Globus pallidus (tissue), 1 donor: ENCODE results near the gene MAGI1.

Experiments used
- DNase-seq: peaks from one replicate; pipeline ENCODE4 v3.0.0-alpha.2; 2015; ENCODE audit warnings: low spot score

MAGI1 gene

GRCh38 chr3:65664446-65664845, 374.3 kb downstream of the MAGI1 start:
- no peak for DNase-seq

DNA sequence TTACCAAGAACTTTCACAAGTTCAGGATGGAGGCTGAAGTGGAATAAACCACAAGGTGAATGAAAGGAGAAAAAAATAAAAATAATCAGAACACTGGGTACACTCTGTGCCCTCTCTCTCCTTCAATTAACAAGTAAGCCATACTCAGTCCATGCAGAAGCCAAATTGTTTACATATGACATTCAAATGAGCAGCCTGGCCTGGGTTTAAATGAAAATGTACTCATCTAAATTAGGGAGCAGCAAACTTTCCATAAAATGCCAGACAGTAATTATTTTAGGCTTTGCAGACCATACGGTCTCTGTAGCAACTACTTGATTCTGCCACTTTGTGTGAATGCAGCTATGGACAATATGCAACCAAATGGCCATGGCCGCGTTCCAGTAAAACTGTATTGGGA, 376.6 kb downstream of the MAGI1 start:
- DNase-seq = no peak

- DNase-seq = no peak
These were observed 378.6 kb downstream of the MAGI1 start for GRCh38 chr3:65660000-65660598.

DNA sequence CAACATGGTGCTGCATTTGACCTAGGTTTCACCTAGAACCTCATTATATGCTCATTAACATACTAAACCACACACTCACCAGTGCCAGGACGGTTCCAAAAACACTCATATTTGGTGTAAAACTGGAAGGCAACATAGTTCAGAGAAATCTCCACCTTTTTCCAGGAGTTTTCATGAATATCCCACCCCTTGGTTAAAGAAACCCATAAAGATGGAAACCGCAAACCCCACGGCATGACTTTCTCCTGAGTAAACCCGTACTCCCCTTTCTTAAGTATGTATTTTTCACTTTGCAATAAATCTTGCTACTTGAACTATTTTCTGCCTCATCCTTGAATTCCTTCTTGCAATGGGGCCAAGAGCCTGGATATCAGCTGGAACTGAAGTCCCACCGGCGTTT, 379.3 kb downstream of the MAGI1 start:
- DNase-seq = no peak

GRCh38 chr3:65658401-65658800, 380.3 kb downstream of the MAGI1 start:
- DNase-seq = no peak

DNA sequence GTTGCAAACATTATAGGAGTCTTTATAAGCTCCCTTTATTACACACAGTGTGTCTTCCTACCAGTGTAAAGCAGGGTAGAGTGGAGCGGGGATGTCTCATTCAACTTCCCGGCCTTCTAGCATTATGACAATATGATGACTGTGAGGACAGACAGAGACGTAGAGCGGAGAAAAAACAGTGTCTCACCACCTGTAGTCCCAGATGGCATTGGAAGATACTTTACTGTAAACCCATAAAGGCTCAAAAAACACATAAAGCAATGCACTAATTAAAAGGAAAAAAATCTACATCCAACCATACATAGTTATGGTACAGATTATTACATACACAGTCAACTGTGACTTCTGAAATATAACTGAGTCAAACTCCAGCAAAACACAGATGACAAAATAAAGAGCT, 383.7 kb downstream of the MAGI1 start:
- no peak for DNase-seq

GRCh38 chr3:65653731-65654130, 385.0 kb downstream of the MAGI1 start:
- no peak for DNase-seq

- no peak for DNase-seq
These were observed 388.5 kb downstream of the MAGI1 start for GRCh38 chr3:65650247-65650646.

DNA sequence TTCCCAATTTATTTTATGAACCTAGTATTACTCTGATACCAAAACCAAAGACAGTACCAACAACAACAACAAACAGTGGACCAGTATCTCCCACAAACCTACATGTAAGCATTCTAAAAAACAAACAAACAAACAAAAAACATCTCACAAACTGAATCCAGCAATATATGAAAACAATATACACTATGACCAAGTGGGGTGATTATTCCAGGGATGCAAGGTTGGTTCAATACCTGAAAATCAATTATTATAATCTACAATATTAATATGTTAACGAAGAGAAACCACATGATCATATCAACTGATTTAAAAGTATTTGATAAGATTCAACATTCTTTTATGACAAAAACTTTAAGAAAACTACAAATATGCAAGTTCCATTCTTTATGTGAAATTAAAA, 391.3 kb downstream of the MAGI1 start:
- no peak for DNase-seq

DNA sequence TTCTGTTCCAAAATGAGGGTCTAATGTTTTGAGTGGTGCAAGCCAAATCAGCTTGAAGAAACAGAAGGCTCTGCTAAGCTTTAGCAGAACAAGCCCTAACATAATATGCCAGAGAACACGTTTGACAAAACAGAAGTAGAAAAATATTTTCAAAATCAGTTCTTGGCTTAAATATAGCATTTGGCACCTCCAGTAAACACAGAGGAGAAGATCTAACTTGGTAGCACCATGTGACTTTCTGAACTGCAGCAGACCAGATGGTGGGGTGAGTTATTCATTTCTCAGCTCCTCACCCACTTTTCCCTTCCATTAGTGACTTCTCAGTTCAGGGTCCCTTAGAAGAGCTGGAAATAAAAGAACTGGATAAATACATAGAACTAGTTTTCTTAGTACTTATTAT, 395.8 kb downstream of the MAGI1 start:
- DNase-seq = no peak

DNA sequence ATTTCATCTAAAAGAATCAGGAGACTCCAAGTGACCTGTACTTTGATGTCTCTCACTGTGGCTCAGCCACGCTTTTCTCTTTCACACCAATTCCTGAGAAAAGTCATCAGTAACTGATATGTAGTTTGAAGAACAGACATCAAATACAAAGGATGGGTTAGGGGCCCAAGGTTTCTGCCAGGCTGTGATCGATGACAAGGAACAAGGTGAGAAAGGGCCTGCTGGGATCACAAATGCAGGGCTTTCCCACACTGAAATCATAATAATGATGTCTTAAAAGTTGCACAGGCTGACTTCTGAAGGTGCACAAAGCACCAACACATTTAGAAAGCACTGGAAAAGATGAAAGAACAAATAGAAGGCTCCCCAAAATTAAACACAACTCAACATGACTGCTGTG, 396.9 kb downstream of the MAGI1 start:
- no peak for DNase-seq

- no peak for DNase-seq
These were observed 397.7 kb downstream of the MAGI1 start for GRCh38 chr3:65641045-65641444.

DNA sequence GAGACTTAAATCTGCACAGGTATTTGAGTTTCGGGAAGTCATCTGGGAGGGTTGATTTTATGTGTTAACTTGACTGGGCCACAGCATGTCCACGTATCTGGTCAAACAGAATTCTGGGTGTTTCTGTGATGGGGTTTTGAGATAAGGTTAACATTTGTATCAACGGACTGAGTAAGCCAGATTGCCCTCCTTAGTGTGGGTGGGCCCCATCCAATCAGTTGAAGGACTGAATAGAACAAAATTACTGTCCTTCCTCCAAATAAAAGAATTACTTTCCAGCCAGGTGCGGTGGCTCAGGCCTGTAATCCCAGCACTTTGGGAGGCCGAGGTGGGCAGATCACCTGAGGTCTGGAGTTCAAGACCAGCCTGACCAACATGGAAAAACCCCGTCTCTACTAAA, 399.3 kb downstream of the MAGI1 start:
- no peak for DNase-seq

- no peak for DNase-seq
These were observed 400.4 kb downstream of the MAGI1 start for GRCh38 chr3:65638301-65638700.

- DNase-seq = no peak
These were observed 402.4 kb downstream of the MAGI1 start for GRCh38 chr3:65636326-65636725.

DNA sequence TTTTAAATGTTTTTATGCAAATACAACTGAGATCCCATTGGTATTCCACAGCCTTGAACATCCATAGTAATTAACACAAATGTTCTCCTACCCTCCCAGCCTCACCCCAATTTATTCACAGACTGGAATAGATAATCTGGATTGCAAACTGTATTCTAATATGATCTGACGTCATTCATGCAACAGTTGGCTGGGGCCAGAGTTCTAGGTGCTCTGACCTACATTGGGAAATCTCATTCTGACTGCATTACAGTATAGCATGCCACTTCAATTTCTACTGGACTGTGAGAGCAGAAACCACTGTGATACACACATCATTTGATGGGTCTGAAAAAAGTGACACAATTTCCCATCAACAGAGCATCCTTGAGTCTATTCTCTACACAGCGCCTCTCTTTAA, 403.1 kb downstream of the MAGI1 start:
- no peak for DNase-seq

GRCh38 chr3:65633018-65633638, 405.6 kb downstream of the MAGI1 start:
- no peak for DNase-seq

GRCh38 chr3:65632414-65632813, 406.3 kb downstream of the MAGI1 start:
- DNase-seq = no peak

GRCh38 chr3:65628978-65629377, 409.7 kb downstream of the MAGI1 start:
- no peak for DNase-seq

DNA sequence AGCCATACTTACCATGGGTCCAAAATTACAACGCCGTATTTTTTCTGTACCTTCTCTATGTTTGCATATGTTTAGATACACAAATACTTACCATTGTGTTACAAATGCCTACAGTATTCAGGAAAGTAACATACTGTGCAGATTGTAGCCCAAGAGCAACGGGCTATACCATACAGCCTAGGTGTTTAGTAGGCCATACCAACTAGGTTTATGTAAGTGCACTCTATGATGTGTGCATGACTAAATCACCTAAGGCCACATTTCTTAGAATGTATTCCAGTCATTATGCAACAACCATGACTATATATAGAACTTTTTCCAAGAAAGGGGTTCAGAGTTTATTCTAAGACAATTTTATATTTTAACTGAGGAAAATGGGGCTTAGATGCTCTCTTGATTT, 411.7 kb downstream of the MAGI1 start:
- no peak for DNase-seq

GRCh38 chr3:65625305-65625704, 413.4 kb downstream of the MAGI1 start:
- no peak for DNase-seq

DNA sequence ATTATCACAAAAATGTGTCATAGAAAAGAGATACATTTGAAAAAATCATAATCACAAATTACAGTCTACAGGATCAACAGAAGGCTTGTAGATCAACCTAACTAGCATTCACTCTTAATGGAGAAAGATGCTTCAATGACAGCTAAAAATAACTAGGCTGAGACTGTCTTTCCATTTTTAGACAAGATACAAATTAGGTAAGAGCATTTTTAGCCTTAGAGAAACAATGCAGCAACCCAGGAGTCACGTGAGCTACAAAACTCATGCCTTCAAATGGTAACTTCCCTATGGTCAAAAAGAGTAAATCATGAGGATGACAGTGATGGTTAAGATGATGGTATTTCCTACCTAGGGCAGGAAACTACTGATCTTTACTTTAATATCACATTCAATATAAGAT, 415.4 kb downstream of the MAGI1 start:
- no peak for DNase-seq

- DNase-seq = no peak
These were observed 418.8 kb downstream of the MAGI1 start for GRCh38 chr3:65619888-65620287.

GRCh38 chr3:65619451-65619881, 419.3 kb downstream of the MAGI1 start:
- DNase-seq = no peak
